Measurements from ENCODE around the gene IFNLR1. TPM values are rescaled to one million over a fixed set of nuclear protein-coding genes. Genes with fewer than 3 reads are reported as not detected.

The IFNLR1 gene
- total and polyA plus RNA-seq, 2 donors (not counting 3 experiments of a cell fraction or from before 2014, with no cell fraction given): 0.01 TPM; not detected in 1

DNA sequence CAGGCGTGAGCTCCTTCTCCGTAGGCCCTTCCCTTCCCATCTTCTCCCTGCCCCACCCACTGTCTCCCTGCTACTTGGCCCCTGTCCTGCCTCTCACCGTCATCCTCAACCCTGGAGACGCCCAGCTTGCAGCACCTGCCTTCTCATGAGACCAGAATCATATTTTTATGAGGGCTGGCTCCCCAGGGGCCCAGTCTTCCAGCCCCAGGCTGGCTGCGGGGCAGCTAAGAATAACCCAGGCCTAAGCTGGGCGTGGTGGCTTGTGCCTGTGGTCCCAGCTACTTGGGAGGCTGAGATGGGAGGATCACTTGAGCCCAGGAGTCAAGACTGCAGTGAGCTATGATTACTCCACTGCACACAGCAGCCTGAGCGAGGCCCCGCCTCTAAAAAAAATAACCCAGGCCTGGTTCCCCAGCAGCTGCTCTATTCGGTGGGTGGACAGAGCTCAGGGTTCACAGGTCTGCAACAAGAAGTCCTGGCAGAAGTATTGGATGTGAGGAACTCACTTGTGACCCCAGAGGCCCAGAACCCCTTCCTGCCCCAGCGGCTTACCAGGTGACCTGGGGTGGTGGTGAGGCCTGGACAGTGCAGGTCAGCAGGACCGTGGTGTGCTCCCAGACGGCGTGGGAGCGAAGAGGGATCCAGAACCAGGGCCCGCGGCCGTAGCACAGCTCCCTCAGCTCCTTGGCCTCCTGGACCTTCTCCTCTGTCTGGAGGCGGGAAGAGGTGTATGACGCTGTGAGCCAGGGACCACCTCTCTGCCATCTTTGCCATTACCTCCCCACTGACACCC, 81.5 kb downstream of the IFNLR1 start:
- no peaks in the 10 kb centered on the region for H3K27me3 ChIP-seq (ENCODE audit: control insufficient read depth in 2 of 2, insufficient read depth in 2 of 2, low read length in 2 of 2)
- H3K4me1 ChIP-seq (ENCODE audit: control insufficient read depth, extremely low read depth, insufficient read depth, low read length): peaks cover 15% of the 10 kb centered on the region
- ChIA-PET POLR2A (no interaction called here), CTCF (interaction anchor here (2.2 kb wide), 1 partner anchor 45 kb away, joined by 5 read pairs; no protein-coding TSS in a partner anchor)
- DNase-seq (ENCODE audit: low read depth, low spot score) (no peak), FAIRE-seq (no peak)
- no peak overlapping the region for H3K27ac ChIP-seq (ENCODE audit: insufficient read depth, low read depth, low read length)
- BruUV-seq (replicated peaks): no TSS peak
- no peaks in the 10 kb centered on the region for H3K9me1 ChIP-seq (replicated peaks; ENCODE audit: control insufficient read depth, extremely low read depth, insufficient read depth, low read length)
- H3K79me2 ChIP-seq (ENCODE audit: control insufficient read depth, insufficient read depth, low read length): no peaks in the 10 kb centered on the region
- dilution Hi-C loops (cut with MboI; ENCODE audit: extremely low pct_ligation_motif_present, low sequenced_read_pairs) (no loop called here), intact Hi-C loops (cut with micrococcal nuclease) (no loop called here)
- H3K4me3 ChIP-seq (replicated peaks in 1 of 3; ENCODE audit: insufficient read depth in 1 of 3, low read depth in 1 of 3, low read length in 3 of 3): no peak overlapping the region
- TF ChIP-seq POLR2AphosphoS5 (IDR thresholded peaks at IDR 0.05; ENCODE audit: insufficient read depth, low read depth, low read length) (no peak), GATA2 (IDR thresholded peaks at IDR 0.05; ENCODE audit: insufficient read depth, insufficient read length, low read depth, low read length) (no peak), FOS (IDR thresholded peaks at IDR 0.05; ENCODE audit: borderline replicate concordance, insufficient read depth, low read length) (no peak), EZH2 (IDR thresholded peaks at IDR 0.05; ENCODE audit: borderline replicate concordance, low read depth, low read length, severe bottlenecking) (no peak), JUN (IDR thresholded peaks at IDR 0.05; ENCODE audit: borderline replicate concordance, insufficient read depth, insufficient read length, low read depth) (no peak), POLR2A (IDR thresholded peaks at IDR 0.05; ENCODE audit: low read depth, low read length) (no peak), MYC (IDR thresholded peaks at IDR 0.05; ENCODE audit: low read depth, low read length) (no peak)
- TF ChIP-seq, protein P1, sequence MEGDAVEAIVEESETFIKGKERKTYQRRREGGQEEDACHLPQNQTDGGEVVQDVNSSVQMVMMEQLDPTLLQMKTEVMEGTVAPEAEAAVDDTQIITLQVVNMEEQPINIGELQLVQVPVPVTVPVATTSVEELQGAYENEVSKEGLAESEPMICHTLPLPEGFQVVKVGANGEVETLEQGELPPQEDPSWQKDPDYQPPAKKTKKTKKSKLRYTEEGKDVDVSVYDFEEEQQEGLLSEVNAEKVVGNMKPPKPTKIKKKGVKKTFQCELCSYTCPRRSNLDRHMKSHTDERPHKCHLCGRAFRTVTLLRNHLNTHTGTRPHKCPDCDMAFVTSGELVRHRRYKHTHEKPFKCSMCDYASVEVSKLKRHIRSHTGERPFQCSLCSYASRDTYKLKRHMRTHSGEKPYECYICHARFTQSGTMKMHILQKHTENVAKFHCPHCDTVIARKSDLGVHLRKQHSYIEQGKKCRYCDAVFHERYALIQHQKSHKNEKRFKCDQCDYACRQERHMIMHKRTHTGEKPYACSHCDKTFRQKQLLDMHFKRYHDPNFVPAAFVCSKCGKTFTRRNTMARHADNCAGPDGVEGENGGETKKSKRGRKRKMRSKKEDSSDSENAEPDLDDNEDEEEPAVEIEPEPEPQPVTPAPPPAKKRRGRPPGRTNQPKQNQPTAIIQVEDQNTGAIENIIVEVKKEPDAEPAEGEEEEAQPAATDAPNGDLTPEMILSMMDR (IDR thresholded peaks at IDR 0.05; ENCODE audit: extremely low read depth in 1 of 2, insufficient read depth in 1 of 2, low read depth in 1 of 2, low read length in 2 of 2): no peak
- TF ChIP-seq, protein P2, sequence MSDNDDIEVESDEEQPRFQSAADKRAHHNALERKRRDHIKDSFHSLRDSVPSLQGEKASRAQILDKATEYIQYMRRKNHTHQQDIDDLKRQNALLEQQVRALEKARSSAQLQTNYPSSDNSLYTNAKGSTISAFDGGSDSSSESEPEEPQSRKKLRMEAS (IDR thresholded peaks at IDR 0.05; ENCODE audit: insufficient read depth, insufficient read length): no peak
- no peaks in the 10 kb centered on the region for H3K36me3 ChIP-seq (ENCODE audit: control insufficient read depth in 2 of 2, extremely low read depth in 1 of 2, insufficient read depth in 2 of 2, low read length in 2 of 2)
- H3K9me3 ChIP-seq (replicated peaks; ENCODE audit: control insufficient read depth, insufficient read depth, low read length): no peaks in the 10 kb centered on the region
- no peaks in the 10 kb centered on the region for H4K20me1 ChIP-seq (replicated peaks; ENCODE audit: control insufficient read depth, extremely low read depth, insufficient read depth, low read length)
- H3K4me2 ChIP-seq (ENCODE audit: insufficient read depth, low read length): no peak overlapping the region
- H2AFZ ChIP-seq (ENCODE audit: low read depth, low read length): no peak overlapping the region
- no peak overlapping the region for H3K9ac ChIP-seq (replicated peaks; ENCODE audit: extremely low read depth, insufficient read depth, low read length)

All from endothelial cell of umbilical vein (primary cell).